K562 (cell line): ENCODE measurements around the gene ANKRD16. TPM values are rescaled to one million over a fixed set of nuclear protein-coding genes. Genes with fewer than 3 reads are reported as not detected.

Experiments
- BCOR ChIP-seq: fragments of 450-650 bp; IDR thresholded peaks from 2 replicates; pipeline ENCODE4 v1.6.1; 2016
- E2F1 ChIP-seq: sonication (generic); formaldehyde crosslinking; IDR thresholded peaks from 2 replicates; pipeline ENCODE4 v1.8.1; 2023; ENCODE audit warnings: mild to moderate bottlenecking, missing genetic modification reagents, moderate library complexity
- EHMT2 ChIP-seq: fragments of 450-650 bp; IDR thresholded peaks from 2 replicates; pipeline ENCODE4 v1.6.1; 2018; ENCODE audit warnings: antibody characterized with exemption
- FIP1L1 ChIP-seq: fragments of 200-400 bp; formaldehyde crosslinking; IDR thresholded peaks from 2 replicates; pipeline ENCODE4 v1.6.1; 2018; ENCODE audit warnings: mild to moderate bottlenecking, low read depth, low read length; ENCODE audit not compliant: poor library complexity, severe bottlenecking
- HCFC1 ChIP-seq: IDR thresholded peaks from 2 replicates; pipeline ENCODE4 v1.6.1; 2012; ENCODE audit warnings: low read depth, low read length, improper control_type of control experiment
- JUNB ChIP-seq: fragments of 450-650 bp; formaldehyde crosslinking; conservative IDR thresholded peaks from 2 replicates; pipeline ENCODE4 v1.4.0; 2020; ENCODE audit warnings: mild to moderate bottlenecking
- KAT7 ChIP-seq: sonication (generic); formaldehyde crosslinking; IDR thresholded peaks from 2 replicates; pipeline ENCODE4 v1.8.0; 2022; ENCODE audit warnings: missing genetic modification reagents, mild to moderate bottlenecking, borderline replicate concordance
- MECOM ChIP-seq: fragments of 250-450 bp; sonication (Bioruptor Pico); IDR thresholded peaks from 2 replicates; pipeline ENCODE4 v1.8.0; 2022; ENCODE audit warnings: inconsistent platforms
- MED1 ChIP-seq: sonication (generic); formaldehyde crosslinking; IDR thresholded peaks from 2 replicates; pipeline ENCODE4 v1.8.1; 2023; ENCODE audit warnings: missing genetic modification reagents, borderline replicate concordance
- NEUROD1 ChIP-seq: fragments of 150-350 bp; IDR thresholded peaks from 2 replicates; pipeline ENCODE4 v1.6.1; 2014; ENCODE audit warnings: borderline replicate concordance, low read length, low read depth; ENCODE audit not compliant: partially characterized antibody
- POLR2AphosphoS5 ChIP-seq: IDR thresholded peaks from 2 replicates; pipeline ENCODE4 v1.6.1; 2011; ENCODE audit warnings: mild to moderate bottlenecking, low read depth, low read length, moderate library complexity; ENCODE audit not compliant: control insufficient read depth, insufficient read depth
- POU5F1 ChIP-seq: fragments of 150-350 bp; IDR thresholded peaks from 2 replicates; pipeline ENCODE4 v1.6.1; 2014; ENCODE audit warnings: borderline replicate concordance, low read length, low read depth, mild to moderate bottlenecking; ENCODE audit not compliant: partially characterized antibody
- PRPF4 ChIP-seq: fragments of 200-400 bp; formaldehyde crosslinking; IDR thresholded peaks from one replicate; pipeline ENCODE4 v1.6.1; 2017; ENCODE audit warnings: low read length, low read depth, mild to moderate bottlenecking; ENCODE audit not compliant: insufficient read depth, poor library complexity, severe bottlenecking
- SMAD4 ChIP-seq: fragments of 250-450 bp; sonication (Bioruptor Pico); conservative IDR thresholded peaks from 2 replicates; pipeline ENCODE4 v1.8.0; 2021; ENCODE audit warnings: inconsistent platforms, mild to moderate bottlenecking, moderate library complexity
- TFAP4 ChIP-seq: sonication (generic); formaldehyde crosslinking; IDR thresholded peaks from 2 replicates; pipeline ENCODE4 v1.8.0; 2022; ENCODE audit warnings: missing genetic modification reagents, mild to moderate bottlenecking, moderate library complexity, borderline replicate concordance
- ZKSCAN8 ChIP-seq: fragments of 200-800 bp; sonication (Bioruptor generic); IDR thresholded peaks from 2 replicates; pipeline ENCODE4 v1.6.1; 2016; ENCODE audit warnings: missing genetic modification characterization, missing compliant biosample characterization
- ZNF175 ChIP-seq: fragments of 200-800 bp; sonication (Bioruptor generic); IDR thresholded peaks from 2 replicates; pipeline ENCODE4 v1.6.1; 2016; ENCODE audit warnings: low read depth, mild to moderate bottlenecking, missing genetic modification characterization, missing compliant biosample characterization
- ZNF431 ChIP-seq: sonication (generic); formaldehyde crosslinking; IDR thresholded peaks from 2 replicates; pipeline ENCODE4 v1.8.0; 2022; ENCODE audit warnings: mild to moderate bottlenecking, missing genetic modification reagents
- ZNF583 ChIP-seq: fragments of 250-450 bp; sonication (Bioruptor Pico); IDR thresholded peaks from 2 replicates; pipeline ENCODE4 v1.4.0; 2020
- polyA plus RNA-seq, 8 experiments: library from polyadenylated mRNA; depleted of rRNA in 4 of 8; stranded (reverse) in 5 of 8; unstranded in 3 of 8; fragments of >200 nt; fragmentation: Nextera tagmentation in 2 of 8; fragmentation: Illumina TruSeq in 1 of 8; extraction: Ambion mirVana in 2 of 8; extraction: Trizol in 1 of 8; gene quantifications; 2 replicates each; pipeline versions ENCODE4 v1.2.1 to v1.2.3, GENCODE V29; 2011 to 2014; ENCODE audit warnings: inconsistent platforms in 1 of 8, missing spikeins in 1 of 8
- total RNA-seq, 7 experiments: library from RNA; depleted of rRNA in 6 of 7; stranded (reverse); fragments of >200 nt in 6 of 7; fragmentation: Illumina TruSeq in 2 of 7; extraction: Trizol in 2 of 7; gene quantifications; 2 replicates each; pipeline versions ENCODE4 v1.2.1 to v1.2.3, GENCODE V29; 2011 to 2021; ENCODE audit warnings: low replicate concordance in 1 of 7
- TF ChIP-seq, protein P1 (sequence below): fragments of 250-450 bp; sonication (Bioruptor Pico); IDR thresholded peaks from 2 replicates; pipeline ENCODE4 v1.8.0; 2022; ENCODE audit warnings: moderate library complexity, mild to moderate bottlenecking, inconsistent platforms
- TF ChIP-seq, protein P2 (sequence below): fragments of 250-450 bp; sonication (Bioruptor Pico); IDR thresholded peaks from 2 replicates; pipeline ENCODE4 v1.5.0; 2021; ENCODE audit warnings: mild to moderate bottlenecking, moderate library complexity

Gene ANKRD16
- total and polyA plus RNA-seq, 9 of the 15 experiments (the other 6 are each of a cell fraction or from before 2014, with no cell fraction given) = 1.5 to 16.0 (median 9.5) TPM

- TF ChIP-seq KAT7 (peak; percentile 81), EHMT2 (no peak), MECOM (peak; percentile 59; the same call in 1 of the 2 replicates), NEUROD1 (peak; percentile 68), E2F1 (CRISPR knock-in tag) (peak; percentile 94), SMAD4 (CRISPR knock-in tag) (no peak; the same call in none of the 2 replicates), HCFC1 (peak; percentile 51), MED1 (no peak), PRPF4 (peak; percentile 26), JUNB (no peak), TFAP4 (peak; percentile 74; the same call in 1 of the 2 replicates), ZKSCAN8 (CRISPR knock-in tag) (no peak), POU5F1 (no peak), POLR2AphosphoS5 (peak; percentile 86), FIP1L1 (peak; percentile 88), ZNF583 (CRISPR knock-in tag) (0 out of 2 replicates have a peak, but pooled peaks have one; percentile 31), BCOR (no peak; the same call in 1 of the 2 replicates), ZNF431 (CRISPR knock-in tag) (peak; percentile 81), ZNF175 (CRISPR knock-in tag) (peak; percentile 71; the same call in 1 of the 2 replicates)
- TF ChIP-seq, protein P1, sequence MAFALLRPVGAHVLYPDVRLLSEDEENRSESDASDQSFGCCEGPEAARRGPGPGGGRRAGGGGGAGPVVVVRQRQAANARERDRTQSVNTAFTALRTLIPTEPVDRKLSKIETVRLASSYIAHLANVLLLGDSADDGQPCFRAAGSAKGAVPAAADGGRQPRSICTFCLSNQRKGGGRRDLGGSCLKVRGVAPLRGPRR (CRISPR knock-in tag) = no peak
- TF ChIP-seq, protein P2, sequence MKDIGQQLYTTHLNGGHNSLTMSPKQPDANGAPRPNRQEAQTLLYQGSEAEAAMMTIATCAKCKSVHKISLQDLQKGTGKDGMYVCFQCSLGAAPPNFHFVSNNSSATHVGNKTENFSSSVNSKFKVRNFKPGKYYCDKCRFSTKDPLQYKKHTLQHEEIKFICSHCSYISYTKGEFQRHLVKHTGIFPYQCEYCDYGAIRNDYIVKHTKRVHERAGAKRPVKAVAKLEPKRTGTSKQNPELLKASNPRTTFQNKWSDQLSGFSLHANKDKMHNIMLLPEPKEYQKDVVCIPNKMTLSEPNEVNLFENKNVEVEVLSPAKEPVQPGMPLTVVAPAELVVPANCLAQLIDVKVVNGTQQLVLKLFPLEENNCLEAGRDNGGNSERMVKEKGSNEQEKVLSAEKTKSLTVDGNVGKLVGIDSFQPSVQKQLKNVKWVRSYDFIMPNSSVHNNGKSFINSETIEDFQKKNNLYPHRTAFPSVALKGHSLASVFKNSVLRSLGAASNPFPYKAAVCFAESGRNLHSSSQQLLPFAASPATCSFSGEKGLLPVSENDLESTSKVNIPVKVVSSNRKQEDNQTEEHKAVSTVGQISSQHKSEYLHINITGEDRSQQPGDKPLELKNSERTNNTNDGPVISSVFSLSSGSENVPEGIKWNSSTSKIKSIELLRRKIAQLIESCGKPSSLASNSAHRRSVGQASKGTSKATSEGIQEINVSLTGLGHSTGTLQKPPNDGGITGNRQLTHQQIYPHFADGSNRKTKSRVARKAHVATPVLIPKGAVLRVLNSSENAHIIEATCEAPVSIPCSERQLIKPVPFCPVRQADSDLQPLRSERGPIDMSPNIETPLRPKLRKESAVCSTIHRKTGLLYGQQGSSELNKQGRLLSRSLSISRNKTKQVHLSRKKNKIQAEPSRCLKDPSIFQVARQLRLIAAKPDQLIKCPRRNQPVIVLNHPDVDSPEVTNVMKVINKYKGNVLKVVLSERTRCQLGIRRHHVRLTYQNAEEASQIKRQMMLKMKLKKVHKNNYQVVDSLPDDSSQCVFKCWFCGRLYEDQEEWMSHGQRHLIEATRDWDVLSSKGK (CRISPR knock-in tag) = no peak
Measured at GRCh38 chr10:5813341-5814109, 76.2 kb downstream of the ANKRD16 start, which contains the start of gene GDI2 (continued).
